Smooth muscle cell (in vitro differentiated cells): Measurements from ENCODE around the gene TNFAIP3. TPM values are rescaled to one million over a fixed set of nuclear protein-coding genes. Genes with fewer than 3 reads are reported as not detected.

Experiments used
- DNase-seq: peaks from one replicate; lab custom pipeline; 2025; ENCODE audit not compliant: unreplicated experiment; lab: John Stamatoyannopoulos, UW
- H2AFZ ChIP-seq: fragments of 200-600 bp; sonication (generic); 2 replicates; pipeline ENCODE4 v1.6.0; 2016; ENCODE audit warnings: antibody characterized with exemption, low read depth, mild to moderate bottlenecking
- H3F3A ChIP-seq: fragments of 200-600 bp; sonication (generic); 2 replicates; pipeline ENCODE4 v1.6.0; 2017; ENCODE audit warnings: antibody characterized with exemption, low read depth
- H3K27ac ChIP-seq: fragments of 200-600 bp; sonication (generic); 2 replicates; pipeline ENCODE4 v1.5.1; 2016; ENCODE audit warnings: low read depth, mild to moderate bottlenecking
- H3K27me3 ChIP-seq: fragments of 200-600 bp; sonication (generic); 2 replicates; pipeline ENCODE4 v1.6.1; 2016; ENCODE audit warnings: low read depth, mild to moderate bottlenecking
- H3K36me3 ChIP-seq: fragments of 200-600 bp; sonication (generic); 2 replicates; pipeline ENCODE4 v1.5.1; 2016; ENCODE audit warnings: low read depth
- H3K4me1 ChIP-seq: fragments of 200-600 bp; sonication (generic); 2 replicates; pipeline ENCODE4 v1.5.1; 2016; ENCODE audit warnings: low read depth
- H3K4me2 ChIP-seq: fragments of 200-600 bp; sonication (generic); 2 replicates; pipeline ENCODE4 v1.6.0; 2016; ENCODE audit warnings: mild to moderate bottlenecking
- H3K4me3 ChIP-seq: fragments of 200-600 bp; sonication (generic); 2 replicates; pipeline ENCODE4 v1.5.1; 2016; ENCODE audit warnings: mild to moderate bottlenecking
- H3K79me2 ChIP-seq: fragments of 200-600 bp; sonication (generic); 2 replicates; pipeline ENCODE4 v1.6.0; 2016; ENCODE audit warnings: low read depth, mild to moderate bottlenecking
- H3K9ac ChIP-seq: fragments of 200-600 bp; sonication (generic); 2 replicates; pipeline ENCODE4 v1.6.0; 2016; ENCODE audit warnings: low read depth
- H3K9me3 ChIP-seq: fragments of 200-600 bp; sonication (generic); replicated peaks from 2 replicates; pipeline ENCODE4 v1.5.1; 2016; ENCODE audit warnings: low read depth
- H4K20me1 ChIP-seq: fragments of 200-600 bp; sonication (generic); 2 replicates; pipeline ENCODE4 v1.6.0; 2016; ENCODE audit warnings: low read depth
- CTCF ChIP-seq: fragments of 200-600 bp; sonication (generic); IDR thresholded peaks from 2 replicates; pipeline ENCODE4 v1.5.1; 2017; ENCODE audit warnings: borderline replicate concordance, mild to moderate bottlenecking, antibody characterized with exemption; ENCODE audit not compliant: insufficient read depth, poor library complexity, severe bottlenecking
- WGBS: methylation state at CpG from one replicate; pipeline ENCODE4 v1.1.7; 2016; ENCODE audit warnings: low lambda C conversion rate; 5-methylcytosine and 5-hydroxymethylcytosine counted together
- polyA plus RNA-seq: library from polyadenylated mRNA; unstranded; fragments of >200 nt; fragmentation: Nextera tagmentation; extraction: Ambion mirVana; gene quantifications from 2 replicates; pipeline ENCODE4 v1.2.1, GENCODE V29; 2016
- total RNA-seq: library from RNA; depleted of rRNA; stranded (reverse); fragments of >200 nt; gene quantifications from 2 replicates; pipeline ENCODE4 v1.2.3, GENCODE V29; 2014

Gene TNFAIP3
- total and polyA plus RNA-seq, 2 experiments from 2014 or later: 32.2 to 33.8 TPM

- Histone ChIP-seq H3K9ac (no peak overlapping the region), H3K9me3 (peaks cover 5% of the 10 kb centered on the region), H3K27me3 (no peaks in the 10 kb centered on the region), H3K4me3 (no peak overlapping the region), H3K4me2 (no peak overlapping the region), H3F3A (no peaks in the 10 kb centered on the region), H3K79me2 (no peaks in the 10 kb centered on the region), H2AFZ (no peak overlapping the region), H3K4me1 (no peaks in the 10 kb centered on the region), H3K36me3 (no peaks in the 10 kb centered on the region), H3K27ac (no peak overlapping the region), H4K20me1 (no peaks in the 10 kb centered on the region)
- no peak for DNase-seq
- WGBS: 94% methylated on average over 1 of the region's 1 CpG
- no peak for TF ChIP-seq CTCF
Measured at GRCh38 chr6:137917551-137918325, 50.7 kb downstream of the TNFAIP3 start.

DNA sequence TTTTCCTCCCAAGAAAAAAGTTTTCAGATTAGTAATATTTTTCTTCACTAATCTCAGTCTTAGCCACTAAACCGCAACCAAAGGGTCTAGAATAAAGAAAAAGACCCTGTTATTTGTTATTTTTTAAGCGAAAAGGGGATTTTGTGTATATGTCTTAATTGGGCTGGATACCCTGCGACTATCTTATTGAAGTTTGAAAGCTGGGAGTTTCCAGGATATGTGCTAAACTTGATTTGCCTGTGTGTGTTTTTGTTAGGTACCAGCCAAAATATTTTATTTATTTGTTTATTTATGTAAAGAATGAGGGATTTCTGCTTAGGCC lies 52.4 kb downstream of the TNFAIP3 start:
- Histone ChIP-seq H3K79me2 (no peaks in the 10 kb centered on the region), H4K20me1 (no peaks in the 10 kb centered on the region), H3K36me3 (no peaks in the 10 kb centered on the region), H3F3A (no peaks in the 10 kb centered on the region), H3K4me3 (no peak overlapping the region), H3K9me3 (no peaks in the 10 kb centered on the region), H3K4me1 (no peaks in the 10 kb centered on the region), H2AFZ (no peak overlapping the region), H3K9ac (no peak overlapping the region), H3K27ac (no peak overlapping the region), H3K27me3 (no peaks in the 10 kb centered on the region), H3K4me2 (no peak overlapping the region)
- 97% methylated on average over 3 of the region's 3 CpGs for WGBS
- no peak for DNase-seq
- no peak for TF ChIP-seq CTCF

DNA sequence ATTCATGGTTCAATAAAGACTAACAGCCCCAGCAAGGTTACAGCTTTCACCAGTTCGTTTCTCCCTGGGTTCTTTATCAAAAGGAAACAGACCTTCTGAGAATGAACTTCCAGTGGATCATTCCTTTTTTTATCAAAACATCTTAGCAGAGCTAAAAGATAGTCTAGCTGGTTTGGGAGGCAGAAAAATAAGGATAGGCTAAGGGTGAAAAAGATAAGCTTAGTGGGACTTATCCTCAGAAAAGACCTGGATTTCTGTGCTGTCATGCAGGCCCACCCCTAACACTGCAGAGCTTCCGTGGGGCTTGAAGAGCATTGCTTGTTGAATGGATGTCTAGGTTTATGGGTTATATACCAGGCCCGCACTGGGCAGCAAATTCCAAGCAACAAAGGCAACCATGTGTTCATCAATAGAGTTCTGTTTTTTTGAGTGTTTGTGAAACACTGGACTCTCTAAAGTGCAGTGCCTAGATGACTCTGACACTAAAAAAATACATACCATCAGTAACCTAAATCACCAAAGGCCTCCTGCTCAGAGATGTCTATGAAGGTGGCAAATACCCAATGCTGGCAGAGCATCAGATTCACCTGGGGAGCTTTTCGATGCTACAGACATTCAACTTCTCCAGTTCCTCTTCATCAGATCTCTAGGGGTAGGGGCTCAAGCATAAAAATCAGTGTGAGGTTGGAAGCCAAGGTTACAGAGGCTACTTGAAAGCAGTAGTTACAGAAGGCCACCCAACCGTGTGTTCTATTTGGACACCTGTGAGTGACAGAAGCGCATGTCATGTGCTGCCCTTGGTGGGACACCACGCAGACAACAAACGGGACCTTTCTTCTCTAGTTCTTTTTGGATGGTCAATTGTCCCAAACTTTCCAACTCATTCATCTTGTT lies 53.0 kb downstream of the TNFAIP3 start:
- Histone ChIP-seq H2AFZ (no peak overlapping the region), H3K36me3 (no peaks in the 10 kb centered on the region)

More for the DNA sequence above, 53.0 kb downstream of the TNFAIP3 start:
- Histone ChIP-seq H3F3A (no peaks in the 10 kb centered on the region), H3K27ac (no peak overlapping the region), H3K4me2 (no peak overlapping the region), H3K79me2 (no peaks in the 10 kb centered on the region), H3K4me3 (no peak overlapping the region), H3K9me3 (no peaks in the 10 kb centered on the region), H3K27me3 (no peaks in the 10 kb centered on the region), H3K4me1 (peaks cover 1% of the 10 kb centered on the region), H3K9ac (no peak overlapping the region), H4K20me1 (no peaks in the 10 kb centered on the region)
- WGBS: 81% methylated on average over 8 of the region's 8 CpGs
- TF ChIP-seq CTCF: no peak
- no peak for DNase-seq
